Epithelial cell of proximal tubule (primary cell): ENCODE data around the gene NBDY. TPM values are rescaled to one million over a fixed set of nuclear protein-coding genes. Genes with fewer than 3 reads are reported as not detected.
A peak's percentile ranks its signal among the peaks of the same experiment; 100 is the strongest.

Experiments
- DNase-seq: peaks from one replicate; pipeline ENCODE4 v3.0.0-alpha.2; 2011; ENCODE audit warnings: low read depth
- H3K4me3 ChIP-seq: 2 replicates; pipeline ENCODE4 v1.5.1; 2011; ENCODE audit warnings: low read depth, mild to moderate bottlenecking, low read length
- total RNA-seq: library from RNA; depleted of rRNA; stranded (reverse); fragments of >200 nt; gene quantifications from 2 replicates; pipeline ENCODE4 v1.2.3, GENCODE V29; 2015
- TF ChIP-seq, protein P1 (sequence below): conservative IDR thresholded peaks from 2 replicates; pipeline ENCODE4 v1.5.1; 2012; ENCODE audit warnings: low read depth, mild to moderate bottlenecking, low read length

Gene NBDY
- total RNA-seq, 1 donor from 2014 or later: 14.9 TPM

DNA sequence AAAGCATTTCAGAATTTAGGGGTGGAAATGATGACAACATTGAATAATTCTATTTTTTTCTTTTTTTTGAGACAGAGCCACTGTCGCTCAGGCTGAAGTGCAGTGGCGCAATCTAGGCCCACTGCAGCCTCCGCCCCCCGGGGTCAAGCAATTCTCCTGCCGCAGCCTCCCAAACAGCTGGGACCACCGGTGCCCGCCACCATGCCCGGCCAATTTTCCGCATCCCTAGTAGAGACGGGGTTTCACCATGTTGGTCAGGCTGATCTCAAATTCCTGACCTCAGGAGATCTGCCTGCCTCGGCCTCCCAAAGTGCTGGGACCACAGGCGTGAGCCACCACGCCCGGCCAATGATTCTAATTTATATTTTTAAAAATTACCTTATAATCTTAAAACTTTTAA, 7.2 kb downstream of the NBDY start:
- TF ChIP-seq, protein P1, sequence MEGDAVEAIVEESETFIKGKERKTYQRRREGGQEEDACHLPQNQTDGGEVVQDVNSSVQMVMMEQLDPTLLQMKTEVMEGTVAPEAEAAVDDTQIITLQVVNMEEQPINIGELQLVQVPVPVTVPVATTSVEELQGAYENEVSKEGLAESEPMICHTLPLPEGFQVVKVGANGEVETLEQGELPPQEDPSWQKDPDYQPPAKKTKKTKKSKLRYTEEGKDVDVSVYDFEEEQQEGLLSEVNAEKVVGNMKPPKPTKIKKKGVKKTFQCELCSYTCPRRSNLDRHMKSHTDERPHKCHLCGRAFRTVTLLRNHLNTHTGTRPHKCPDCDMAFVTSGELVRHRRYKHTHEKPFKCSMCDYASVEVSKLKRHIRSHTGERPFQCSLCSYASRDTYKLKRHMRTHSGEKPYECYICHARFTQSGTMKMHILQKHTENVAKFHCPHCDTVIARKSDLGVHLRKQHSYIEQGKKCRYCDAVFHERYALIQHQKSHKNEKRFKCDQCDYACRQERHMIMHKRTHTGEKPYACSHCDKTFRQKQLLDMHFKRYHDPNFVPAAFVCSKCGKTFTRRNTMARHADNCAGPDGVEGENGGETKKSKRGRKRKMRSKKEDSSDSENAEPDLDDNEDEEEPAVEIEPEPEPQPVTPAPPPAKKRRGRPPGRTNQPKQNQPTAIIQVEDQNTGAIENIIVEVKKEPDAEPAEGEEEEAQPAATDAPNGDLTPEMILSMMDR: no peak
- no peak overlapping the region for H3K4me3 ChIP-seq
- no peak for DNase-seq

DNA sequence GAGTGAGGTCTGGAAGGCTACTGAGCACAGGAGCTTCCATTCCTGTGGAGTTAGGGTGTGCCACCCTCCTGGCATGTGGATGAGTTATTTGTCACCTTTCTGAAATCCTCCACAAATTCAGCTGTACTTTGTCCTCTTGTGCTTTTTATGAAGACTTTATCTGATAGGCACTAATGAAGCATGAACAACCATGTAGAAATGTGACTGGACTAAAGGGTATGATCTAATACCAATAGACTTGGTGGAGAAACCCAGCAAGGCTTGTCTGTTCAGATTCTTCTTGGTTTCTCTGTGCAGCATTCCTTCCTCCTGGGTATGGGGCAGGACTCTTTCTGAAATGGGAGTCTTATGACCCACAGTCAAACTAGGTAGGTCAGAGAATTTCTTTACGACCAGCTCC, 9.6 kb downstream of the NBDY start:
- no peak overlapping the region for H3K4me3 ChIP-seq
- TF ChIP-seq, protein P1: no peak
- DNase-seq: no peak

DNA sequence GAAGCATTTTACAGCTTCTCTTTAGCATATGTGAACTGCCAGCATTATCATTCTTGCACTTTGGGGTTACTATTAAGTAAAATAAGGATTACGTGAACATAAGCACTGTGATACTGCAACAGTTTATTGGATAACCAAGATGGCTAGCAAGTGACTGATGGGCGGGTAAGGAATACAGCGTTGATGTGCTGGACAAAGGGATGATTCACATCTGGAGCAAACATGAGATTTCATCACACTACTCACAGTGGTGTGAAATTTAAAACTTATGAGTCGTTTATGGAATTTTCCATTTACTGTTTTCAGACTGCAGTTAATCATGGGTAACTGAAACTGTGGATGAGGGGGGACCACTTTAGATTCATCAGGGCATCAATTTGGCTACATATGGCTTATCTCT, 16.0 kb downstream of the NBDY start:
- peak; percentile 48 for DNase-seq
- TF ChIP-seq, protein P1: no peak
- no peak overlapping the region for H3K4me3 ChIP-seq

DNA sequence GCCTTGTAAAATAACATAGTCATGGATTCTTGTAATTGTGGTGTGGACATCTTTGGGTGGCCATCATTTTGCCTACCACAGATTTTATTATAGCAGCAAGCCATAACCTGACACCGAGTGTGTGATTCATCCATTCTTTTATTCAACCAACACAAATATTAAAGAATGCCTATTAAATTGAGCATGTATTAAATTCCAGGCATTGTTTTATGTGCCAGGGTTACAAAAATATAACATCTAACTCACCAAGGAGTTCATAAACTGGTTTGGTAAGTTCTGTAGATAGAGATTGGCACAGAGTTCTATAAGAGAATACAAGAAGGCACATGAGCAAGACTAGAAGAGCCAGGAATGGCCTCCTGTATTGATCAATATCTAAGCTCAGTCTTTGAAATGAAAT, 18.0 kb downstream of the NBDY start:
- no peak overlapping the region for H3K4me3 ChIP-seq
- DNase-seq: no peak
- TF ChIP-seq, protein P1: no peak

DNA sequence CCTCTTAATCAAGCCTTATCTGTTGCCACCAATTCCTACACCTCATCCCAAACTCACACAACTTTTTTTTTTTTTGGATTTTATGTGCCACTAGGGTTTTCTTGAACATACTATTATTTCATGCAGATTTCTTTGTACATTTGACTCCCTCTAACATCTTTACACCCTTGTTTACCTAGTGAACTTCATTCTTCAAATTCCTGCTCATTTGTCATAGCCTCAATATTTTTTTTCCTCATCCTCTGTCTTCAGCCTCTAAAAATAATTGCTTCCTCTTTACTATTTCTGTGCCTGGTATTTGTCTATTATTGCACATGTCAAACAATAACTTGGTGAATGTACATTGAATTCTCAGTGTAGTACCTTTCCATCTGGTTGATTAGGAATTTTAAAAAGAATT, 22.0 kb downstream of the NBDY start:
- TF ChIP-seq, protein P1: no peak
- no peak for DNase-seq
- H3K4me3 ChIP-seq: no peak overlapping the region

DNA sequence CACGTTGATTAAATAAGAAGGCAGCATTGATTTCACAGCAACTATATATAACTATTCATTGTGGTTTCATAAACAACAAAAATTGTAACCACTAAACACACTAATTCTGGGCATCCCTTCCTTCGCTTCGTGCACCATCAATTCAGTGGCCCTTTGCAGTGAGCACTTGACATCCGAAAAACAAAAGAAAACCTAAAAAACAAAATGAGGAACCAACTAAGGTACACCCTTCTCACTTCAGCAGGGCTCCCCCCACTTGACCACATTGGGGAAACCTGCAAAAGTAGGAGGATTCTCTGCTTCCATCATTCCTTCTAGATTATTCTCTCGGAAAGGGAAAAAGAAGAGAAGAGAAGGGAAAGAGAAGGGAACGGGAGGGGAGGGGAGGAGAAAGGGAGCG, 28.3 kb downstream of the NBDY start:
- TF ChIP-seq, protein P1: no peak
- no peak overlapping the region for H3K4me3 ChIP-seq
- no peak for DNase-seq

DNA sequence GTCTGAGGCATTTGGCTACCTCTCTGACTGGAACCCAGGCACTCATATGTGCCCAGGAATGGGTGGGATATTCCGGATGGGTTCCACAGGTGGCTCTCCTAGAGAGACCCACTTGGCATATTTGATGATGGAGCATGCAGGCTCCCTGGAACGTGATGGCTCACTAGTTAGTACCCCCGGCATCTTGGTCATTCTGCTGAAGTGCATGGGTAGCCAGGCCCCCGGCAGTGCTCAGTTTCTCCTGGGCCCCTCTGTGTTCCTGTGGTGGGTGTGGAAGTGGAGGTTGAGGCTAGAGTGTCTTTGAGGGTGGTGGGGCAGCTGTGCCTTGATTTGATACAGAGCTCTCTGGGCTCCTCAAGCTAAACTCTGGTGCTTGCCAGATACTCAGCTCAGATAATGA, 29.4 kb downstream of the NBDY start:
- TF ChIP-seq, protein P1: no peak
- no peak overlapping the region for H3K4me3 ChIP-seq
- no peak for DNase-seq
